Breast epithelium (tissue), 3 donors: ENCODE data around the gene FXYD7.

Source experiments
- POLR2A ChIP-seq: fragments of 450-650 bp; IDR thresholded peaks from one replicate; pipeline ENCODE4 v1.6.1; 2016; ENCODE audit warnings: antibody characterized with exemption, mild to moderate bottlenecking, moderate library complexity
- POLR2AphosphoS5 ChIP-seq, 3 donors: sonication (generic); formaldehyde crosslinking; IDR thresholded peaks; one replicate each; pipeline ENCODE4 v1.6.1; 2017; ENCODE audit warnings: antibody characterized with exemption in 3 of 3
- TF ChIP-seq, protein P1 (sequence below), 3 donors: fragments of 450-650 bp; IDR thresholded peaks; one replicate each; pipeline ENCODE4 v1.5.1; 2016 to 2017; ENCODE audit warnings: antibody characterized with exemption in 3 of 3, mild to moderate bottlenecking in 3 of 3, moderate library complexity in 3 of 3

GRCh38 chr19:35116072-35116801, 26.8 kb upstream of the FXYD7 start:
- TF ChIP-seq, protein P1, sequence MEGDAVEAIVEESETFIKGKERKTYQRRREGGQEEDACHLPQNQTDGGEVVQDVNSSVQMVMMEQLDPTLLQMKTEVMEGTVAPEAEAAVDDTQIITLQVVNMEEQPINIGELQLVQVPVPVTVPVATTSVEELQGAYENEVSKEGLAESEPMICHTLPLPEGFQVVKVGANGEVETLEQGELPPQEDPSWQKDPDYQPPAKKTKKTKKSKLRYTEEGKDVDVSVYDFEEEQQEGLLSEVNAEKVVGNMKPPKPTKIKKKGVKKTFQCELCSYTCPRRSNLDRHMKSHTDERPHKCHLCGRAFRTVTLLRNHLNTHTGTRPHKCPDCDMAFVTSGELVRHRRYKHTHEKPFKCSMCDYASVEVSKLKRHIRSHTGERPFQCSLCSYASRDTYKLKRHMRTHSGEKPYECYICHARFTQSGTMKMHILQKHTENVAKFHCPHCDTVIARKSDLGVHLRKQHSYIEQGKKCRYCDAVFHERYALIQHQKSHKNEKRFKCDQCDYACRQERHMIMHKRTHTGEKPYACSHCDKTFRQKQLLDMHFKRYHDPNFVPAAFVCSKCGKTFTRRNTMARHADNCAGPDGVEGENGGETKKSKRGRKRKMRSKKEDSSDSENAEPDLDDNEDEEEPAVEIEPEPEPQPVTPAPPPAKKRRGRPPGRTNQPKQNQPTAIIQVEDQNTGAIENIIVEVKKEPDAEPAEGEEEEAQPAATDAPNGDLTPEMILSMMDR (IDR thresholded peaks at IDR 0.05), result no peak
- no peak for TF ChIP-seq POLR2AphosphoS5 (IDR thresholded peaks at IDR 0.05)
- TF ChIP-seq POLR2A, result no peak
